Measurements from ENCODE around the gene CRYGN. TPM values are rescaled to one million over a fixed set of nuclear protein-coding genes. Genes with fewer than 3 reads are reported as not detected.

CRYGN gene
- total RNA-seq, 1 donor from 2014 or later = not detected

DNA sequence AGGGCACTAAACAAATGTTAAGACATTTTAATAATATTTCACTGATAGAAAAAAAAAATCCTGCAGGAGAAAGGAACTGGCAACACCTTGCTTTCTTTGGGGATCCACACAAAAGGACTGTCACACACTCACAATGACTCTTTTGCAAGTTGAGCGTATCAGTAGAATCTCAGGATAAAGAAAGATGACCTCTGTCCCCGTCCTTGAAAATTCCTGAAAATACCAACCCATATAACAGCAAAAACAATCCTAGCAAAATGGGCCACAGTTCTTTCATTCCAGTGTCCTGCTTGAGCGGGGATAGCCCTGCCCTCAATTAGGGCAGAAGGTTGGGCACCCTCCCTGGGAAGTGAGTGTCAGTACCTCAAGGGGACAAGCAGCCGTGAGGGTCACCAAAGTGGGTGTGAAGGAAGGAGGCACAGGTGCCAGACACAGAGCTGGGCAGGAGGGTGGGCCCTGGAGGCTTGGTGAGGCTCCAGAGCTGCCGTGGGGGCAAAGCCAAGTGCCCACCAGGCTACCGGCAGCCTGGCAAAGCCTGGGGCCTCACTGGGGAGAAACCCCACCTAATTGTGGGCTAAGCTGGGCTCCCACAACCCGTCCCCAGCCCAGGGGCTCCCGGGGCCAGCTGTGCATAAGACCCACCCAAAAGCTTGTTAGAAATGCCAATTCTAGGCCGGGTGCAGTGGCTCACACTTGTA lies 32.9 kb downstream of the CRYGN start:
- DNase-seq (ENCODE audit: low spot score) = no peak

DNA sequence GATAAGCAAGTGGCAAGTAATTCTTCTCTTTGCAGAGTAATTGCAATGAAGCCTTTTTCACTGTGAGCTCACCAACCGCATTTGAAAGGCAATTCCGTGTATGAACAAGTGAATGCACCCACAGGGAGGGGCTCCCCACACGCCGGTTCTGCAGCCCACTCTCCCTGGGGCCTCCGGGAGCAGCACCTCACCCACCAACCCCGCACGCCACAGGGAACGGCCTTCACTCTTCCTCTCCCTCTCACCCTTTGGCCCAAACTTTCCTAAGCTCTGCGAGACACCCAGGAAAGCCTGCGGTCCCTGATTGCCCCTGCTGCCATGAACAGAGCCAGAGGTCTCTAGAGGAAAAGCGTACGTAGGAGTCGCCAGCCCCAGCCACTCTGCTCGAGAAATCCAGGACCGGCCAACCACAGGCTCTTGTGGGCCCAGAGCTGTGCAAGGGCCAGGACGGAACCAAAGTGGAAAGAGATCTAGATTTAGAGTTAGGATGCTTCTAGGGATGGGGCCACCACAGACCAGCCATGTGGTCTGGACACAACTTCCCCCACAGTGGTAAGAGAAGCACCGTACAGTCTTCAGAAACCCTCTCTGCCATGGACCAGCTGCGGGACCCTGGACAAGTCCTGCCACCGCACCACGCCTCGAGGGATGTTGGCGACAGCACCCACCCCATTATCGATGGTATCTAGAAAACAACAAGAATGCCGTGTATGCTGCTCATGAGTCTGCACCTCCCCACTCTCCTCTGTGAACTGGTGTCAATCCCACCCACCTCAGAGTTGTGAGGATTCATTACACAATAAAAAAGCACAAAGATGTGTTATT lies 33.7 kb downstream of the CRYGN start:
- DNase-seq (ENCODE audit: low spot score) = no peak

DNA sequence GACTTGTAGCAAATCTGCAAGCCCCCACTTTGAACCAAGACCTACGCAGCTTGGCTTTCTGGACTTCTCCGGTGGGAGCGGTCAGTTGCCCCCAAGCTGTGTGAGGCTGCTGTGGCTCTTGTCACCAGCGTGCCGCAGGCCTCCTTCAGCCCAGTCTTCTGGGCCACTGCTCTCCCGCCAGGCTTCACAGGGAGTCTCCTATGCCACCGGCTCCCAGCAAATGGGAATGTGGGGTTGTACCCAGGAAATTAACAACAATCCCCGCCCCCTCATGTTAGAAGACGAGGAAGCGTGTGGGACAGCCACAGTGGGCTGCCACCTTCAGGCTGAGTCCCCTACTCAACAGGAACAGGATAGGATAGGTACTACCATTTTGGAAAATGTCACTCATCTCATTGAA lies 34.4 kb downstream of the CRYGN start:
- DNase-seq (ENCODE audit: low spot score) = no peak

DNA sequence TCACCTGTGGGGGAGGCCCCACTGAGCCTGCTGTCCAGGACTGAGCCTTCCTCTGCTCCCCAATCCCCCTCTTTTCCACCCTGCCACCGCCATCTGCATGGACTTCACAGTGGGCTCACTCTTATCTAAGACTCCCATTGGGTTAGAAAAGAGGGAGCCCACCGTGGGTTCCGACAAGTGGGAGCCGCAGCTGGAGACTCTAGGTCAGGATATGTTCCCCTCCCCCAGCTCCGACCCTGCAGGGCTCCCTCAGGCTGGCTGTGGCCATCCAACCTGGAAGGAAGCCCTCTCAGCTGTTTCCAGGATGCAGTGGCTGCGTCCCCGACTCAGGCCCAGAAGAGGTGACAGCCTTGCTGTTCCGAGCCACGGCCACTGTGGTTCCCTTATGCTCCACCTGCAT lies 34.9 kb downstream of the CRYGN start:
- no peak for DNase-seq (ENCODE audit: low spot score)

DNA sequence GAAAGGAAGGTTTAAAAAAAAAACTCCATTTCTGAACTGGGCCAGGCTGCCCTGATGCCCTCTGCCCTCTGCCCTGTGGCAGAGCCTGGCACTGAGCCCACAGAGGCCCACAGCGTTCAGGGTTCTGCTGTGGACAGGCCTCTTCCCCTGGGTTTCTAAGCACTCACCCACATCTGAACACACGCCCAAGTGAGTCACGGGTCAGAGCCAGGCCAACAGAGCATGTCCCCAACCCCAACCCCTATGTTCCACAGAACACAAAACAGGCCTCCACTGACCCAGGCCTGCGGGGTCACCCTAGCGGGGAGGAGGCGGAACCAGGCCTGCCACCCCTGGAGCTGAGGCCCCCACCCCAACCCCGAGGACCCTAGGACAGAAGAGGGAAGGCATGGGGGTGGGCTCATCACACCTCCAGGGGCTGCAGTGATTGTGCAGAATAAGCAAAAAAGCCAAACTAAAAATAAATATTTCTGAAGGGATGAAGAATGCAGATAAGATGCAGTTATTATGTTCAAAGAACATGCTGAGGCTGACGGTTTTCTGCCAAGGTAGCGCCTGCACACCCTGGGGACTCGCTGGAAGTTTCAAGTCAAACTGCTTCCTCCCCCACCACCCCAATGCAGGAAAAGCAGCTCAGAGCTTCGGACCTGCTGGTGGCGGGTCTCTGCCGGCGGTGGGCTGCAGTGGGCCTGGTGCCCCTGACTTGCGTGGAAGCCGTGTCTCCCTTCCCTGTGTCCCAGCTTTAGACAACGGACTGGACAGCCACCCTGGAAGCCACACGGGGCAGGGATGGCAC lies 35.5 kb downstream of the CRYGN start:
- DNase-seq (ENCODE audit: low spot score) = no peak

DNA sequence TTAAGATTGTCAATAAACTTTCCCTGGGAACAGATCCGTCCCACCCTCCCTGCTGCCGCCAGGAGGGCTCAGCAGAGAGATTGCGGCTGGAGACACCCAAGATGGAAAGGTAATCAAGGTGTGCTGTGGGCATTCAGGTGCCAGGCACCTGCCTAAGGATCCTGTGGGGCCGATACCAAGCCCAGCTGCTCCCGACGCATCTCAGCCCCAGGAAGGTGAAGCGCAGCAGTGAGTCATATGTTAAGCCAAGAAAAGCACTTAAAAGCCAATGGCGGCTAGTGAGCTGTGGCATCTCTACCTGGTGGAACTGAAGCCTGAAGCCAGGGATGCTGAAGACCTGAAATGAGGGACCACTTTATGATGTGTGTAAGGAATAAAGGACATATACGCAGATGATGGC lies 36.2 kb downstream of the CRYGN start:
- no peak for DNase-seq (ENCODE audit: low spot score)

DNA sequence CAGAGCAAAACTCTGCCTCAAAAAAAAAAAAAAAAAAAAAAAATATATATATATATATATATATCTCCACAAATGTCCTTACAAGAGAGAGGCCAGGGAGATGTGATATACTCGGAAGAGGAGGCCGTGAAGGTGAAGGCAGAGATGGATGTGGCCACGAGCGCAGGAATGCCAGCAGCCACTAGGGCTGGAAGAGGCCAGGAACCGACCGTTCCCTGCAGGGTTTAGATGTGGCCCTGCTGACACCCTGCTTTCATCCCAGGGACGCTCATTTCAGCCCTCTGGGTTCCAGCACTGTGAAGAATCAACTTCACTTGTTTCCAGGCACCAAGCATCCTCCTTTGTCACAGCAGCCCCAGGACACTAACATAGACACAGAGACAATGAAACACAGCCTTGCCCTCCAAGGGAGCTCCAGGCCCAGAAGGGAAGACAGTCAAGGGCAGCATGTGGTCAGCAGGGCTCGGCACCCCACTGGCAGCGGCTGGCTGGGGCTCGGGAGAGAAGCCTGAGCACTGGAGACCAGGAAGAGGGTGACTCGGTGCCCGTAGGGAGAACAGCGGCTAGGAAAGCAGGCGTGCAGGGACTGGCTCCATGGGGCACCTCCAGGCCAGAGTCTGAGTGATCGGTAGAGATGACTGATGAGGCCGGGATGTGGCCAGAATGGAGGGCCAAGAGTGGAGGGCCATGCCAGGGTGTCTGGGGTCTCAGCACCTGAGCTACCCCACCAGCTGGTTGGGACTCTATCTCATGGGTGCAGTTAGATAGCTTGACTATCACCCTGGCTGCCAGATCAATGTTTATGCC lies 37.7 kb downstream of the CRYGN start:
- DNase-seq (ENCODE audit: low spot score) = no peak

DNA sequence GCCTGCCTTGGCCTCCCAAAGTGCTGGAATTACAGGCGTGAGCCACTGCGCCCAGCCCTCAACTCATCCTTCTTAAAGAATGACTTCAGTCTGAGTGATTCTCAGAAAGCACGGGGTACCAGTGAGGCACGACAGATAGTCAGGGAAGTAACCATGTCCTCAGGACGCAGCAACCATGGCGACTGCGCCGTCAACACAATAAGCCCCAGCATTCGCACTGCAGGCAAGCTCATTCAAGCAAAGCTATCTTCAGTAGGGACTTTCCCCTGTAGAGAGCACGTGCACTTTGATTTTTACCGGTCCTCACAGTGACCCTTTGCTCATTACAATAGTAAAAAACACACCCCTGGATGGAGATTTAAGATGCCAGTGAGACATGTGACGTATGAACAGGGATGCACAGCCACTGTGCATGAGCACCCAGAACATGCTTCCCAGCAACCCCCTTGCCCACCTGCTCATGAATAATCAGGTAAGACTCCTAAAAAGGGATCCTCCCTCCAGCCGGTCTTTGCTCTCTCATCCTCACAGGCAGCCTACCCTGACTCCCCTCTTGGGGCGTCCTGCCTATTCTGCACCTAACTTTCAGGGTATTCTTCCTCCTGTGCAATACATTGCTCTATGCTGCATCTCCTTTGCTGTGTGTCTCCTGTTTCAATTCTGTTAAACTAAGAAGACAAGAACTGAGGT lies 39.2 kb downstream of the CRYGN start:
- DNase-seq (ENCODE audit: low spot score) = no peak

DNA sequence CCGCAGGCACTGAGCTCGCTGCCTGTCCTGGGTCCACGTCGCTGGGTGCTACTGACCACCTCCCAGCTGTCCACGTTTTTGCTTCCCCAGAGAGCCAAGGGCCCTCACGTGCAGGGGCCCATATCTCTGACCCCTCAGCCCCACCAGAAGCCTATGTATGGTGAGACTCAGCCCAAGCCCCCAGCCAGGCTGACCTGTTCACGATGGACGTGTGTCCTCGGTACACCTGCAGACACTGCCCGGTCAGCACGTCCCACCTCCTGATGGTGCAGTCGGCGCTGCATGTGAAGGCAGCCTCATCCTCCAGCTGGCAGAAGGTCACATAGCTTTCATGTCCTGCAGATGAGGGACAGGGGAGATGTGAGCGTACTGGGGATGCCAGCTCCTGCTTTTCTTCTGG lies 40.0 kb downstream of the CRYGN start:
- DNase-seq (ENCODE audit: low spot score) = no peak

DNA sequence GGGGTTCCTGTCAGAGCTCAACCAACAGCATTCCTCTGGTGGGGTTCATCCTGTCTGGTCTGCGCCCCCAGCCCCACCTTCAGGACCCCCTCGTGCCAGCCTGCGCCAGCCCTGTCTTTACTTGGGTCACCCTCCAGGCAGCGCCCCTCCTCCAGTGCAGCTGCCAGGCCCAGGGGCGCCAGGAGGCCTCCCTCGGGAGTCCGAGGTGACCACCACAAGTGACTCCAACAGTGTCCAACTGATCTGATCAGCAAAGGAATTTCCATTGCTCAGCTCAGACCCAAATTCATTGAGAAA lies 40.7 kb downstream of the CRYGN start:
- no peak for DNase-seq (ENCODE audit: low spot score)

DNA sequence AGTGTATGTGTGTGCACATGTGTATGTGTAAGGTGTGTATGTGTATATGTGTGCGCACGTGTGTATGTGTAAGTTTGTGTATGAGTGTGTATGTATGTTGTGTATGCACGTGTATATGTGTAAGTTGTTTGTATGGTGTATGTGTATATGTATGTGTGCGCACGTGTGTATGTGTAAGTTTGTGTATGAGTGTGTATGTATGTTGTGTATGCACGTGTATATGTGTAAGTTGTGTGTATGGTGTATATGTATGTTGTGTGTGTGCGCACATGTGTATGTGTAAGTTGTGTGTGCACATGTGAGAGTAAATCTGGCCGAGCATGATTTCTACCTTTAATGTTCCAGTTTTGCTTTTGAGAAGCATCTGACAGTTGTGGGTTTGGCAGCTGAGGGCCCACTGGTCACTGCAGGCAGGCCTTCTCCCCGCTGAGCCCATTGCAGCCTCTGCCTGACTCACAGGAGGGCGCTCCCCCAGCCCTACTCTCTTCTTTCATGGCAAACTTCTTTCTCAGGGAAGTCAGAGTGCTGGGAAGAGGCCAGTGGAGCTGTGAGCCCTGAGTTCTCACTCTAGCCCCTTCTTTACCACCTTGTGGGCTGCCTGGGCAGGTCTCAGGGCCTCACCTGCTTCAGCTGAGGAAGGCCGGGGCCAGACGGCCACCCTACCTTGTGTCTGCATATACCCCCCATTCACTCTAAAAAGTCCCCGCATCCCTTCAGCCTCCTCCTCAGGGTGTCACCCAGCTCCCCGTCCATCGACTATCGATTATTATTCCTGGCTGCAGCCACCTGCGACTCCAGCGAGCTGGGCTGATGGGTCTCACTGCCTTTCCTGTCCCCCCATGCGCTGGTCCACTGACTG lies 41.3 kb downstream of the CRYGN start:
- DNase-seq (ENCODE audit: low spot score) = no peak

DNA sequence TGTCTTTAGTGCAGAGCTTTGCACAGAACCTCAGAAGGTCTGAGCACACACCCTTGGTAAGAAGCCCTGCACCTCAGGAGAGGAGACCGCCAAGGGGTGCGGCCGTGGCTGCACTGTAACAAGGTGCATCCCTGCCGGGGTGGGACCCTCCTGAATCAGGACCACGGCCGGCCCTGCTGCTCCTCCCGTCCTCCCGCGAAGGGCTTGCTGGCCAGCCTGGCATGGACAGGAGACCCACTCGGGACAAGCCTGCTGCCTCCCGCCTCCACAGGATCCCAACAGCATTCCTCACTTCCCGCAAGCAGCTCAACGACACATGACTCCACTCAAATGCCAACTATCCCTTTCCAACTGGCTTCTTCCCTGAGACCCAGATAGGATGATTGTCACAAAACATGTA lies 42.9 kb downstream of the CRYGN start:
- DNase-seq (ENCODE audit: low spot score) = no peak

DNA sequence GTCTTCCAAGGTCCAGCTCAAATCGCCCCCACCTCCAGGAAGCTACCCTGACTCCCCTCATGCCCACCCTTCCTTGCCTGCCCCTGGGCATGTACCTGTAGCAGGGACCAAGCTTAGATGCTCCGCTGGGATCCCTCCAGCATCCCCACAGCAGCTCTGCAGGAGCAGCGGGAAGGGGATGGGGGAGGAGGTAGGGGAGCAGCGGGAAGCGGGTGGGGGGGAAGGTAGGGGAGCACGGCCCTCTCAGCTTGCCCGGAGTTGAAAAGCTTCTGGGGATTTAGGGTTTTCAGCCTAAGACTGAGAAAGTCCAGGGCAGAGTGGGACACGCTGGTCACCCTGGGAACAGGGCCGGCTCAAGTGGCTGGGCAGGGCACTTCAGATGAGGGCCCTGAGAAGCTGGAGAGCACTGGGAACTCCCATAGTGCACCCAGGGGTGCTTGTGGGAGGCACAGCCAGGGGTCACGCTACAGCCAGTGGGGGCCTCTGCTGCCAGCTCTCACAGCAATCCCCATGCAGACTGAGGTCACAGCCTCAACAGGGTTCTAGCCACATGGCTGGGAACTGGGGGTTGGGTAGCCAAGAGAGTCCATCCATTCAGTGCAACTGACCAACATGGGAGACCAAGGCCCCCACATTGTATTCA lies 43.5 kb downstream of the CRYGN start:
- no peak for DNase-seq (ENCODE audit: low spot score)

DNA sequence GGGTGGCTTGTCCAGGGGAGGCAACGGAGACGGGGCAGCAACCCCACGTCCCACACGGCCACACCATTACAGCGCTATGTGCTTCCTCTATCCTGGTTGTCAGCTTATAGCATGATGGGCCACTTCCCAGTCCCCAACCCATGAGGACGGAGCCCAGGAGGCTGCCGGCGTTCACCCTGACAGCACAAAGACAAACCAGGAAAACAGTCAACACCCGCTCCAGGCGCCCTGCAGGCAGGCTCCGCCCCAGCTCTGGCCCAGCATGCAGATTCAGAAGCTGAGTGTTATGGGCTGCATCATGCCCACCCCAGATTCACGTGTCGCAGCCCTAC lies 44.9 kb downstream of the CRYGN start:
- DNase-seq (ENCODE audit: low spot score) = no peak

DNA sequence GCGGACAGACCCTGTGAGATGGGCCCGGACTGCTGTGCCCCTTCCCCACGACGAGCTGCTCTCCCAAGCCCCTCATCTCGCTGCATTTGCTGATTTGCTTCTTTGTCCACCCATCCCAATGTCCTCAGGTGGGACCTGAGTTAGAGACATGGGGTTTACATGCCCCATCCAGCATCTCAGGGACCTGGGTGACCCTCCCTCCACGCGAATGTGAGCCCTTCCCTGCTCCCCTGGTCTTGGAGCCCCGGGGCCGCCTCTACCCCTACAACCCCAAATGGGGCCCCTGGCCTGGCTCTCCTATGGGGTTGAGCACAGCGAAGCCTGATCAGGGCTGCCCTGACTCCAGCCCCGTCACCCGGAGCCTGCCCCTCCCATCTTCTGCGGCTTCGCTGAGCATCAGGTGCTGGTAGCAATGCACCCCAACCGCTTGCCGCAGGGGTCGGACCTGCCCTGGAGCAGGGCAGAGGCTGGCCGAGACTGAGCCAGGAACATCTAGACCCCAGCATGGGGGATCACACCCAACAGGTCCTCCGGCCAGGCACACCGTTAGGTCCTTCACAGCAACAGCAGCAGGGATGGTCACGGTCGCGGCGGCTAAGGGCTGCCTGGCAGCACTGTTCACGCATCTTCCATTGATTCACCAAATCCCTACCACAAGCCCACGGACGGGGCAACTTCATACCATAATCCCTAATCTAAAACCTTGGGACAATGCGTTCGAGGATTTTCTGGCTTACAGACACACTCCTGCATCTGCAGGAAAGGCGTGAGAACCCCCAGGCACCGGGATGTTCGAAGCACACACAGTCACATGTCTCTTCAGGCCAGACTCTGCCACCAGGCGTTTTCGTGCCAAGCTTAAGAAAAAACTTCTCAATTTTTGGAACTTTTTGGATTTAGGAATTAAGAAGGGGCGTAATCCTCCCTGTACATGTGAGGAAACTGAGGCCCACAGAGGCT lies 45.6 kb downstream of the CRYGN start:
- DNase-seq (ENCODE audit: low spot score) = no peak

DNA sequence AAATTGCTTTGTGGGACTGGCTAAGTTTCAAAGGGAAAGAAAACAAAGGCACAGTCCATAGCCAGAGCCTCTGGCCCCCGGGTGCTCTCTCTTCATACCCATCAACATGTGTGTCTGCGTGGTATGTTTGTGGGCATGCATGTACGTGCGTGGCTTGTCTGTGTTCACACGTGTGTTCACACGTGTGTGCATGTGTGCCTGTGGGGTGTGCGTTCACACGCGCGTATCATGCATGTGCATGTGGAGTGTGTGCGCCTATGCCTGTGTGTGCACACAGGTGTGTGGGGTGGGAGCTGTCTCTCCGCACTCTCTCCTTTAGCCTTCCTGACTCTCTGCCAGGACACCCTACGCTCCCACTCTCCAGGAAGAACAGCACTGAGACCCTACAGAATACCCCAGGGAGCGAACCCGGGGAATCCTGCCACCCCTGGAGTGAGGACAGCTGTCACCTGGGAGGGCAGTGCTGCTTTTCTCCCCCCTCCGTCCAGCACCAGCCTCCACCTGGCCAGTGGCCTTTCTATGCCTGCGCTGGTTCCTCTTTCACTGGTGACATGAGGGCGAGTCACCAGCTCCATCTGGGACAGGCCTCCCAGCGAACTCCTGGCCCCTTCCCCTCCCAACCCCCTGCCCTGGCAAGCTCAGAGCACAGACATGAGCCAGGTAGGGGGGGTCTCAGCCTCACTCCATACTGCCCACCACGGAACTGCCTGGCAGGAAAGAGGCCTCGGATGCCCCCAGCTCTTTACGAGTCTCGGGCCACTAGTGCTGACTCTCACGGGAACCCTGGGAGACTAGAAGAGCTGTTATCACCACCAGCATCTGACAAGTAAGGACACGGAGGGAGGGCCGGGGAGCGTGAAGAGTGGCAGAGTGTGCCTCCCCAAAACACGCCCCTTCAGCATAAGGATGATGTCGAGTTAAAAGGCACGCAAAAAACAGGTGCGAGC lies 46.6 kb downstream of the CRYGN start:
- DNase-seq (ENCODE audit: low spot score) = no peak

DNA sequence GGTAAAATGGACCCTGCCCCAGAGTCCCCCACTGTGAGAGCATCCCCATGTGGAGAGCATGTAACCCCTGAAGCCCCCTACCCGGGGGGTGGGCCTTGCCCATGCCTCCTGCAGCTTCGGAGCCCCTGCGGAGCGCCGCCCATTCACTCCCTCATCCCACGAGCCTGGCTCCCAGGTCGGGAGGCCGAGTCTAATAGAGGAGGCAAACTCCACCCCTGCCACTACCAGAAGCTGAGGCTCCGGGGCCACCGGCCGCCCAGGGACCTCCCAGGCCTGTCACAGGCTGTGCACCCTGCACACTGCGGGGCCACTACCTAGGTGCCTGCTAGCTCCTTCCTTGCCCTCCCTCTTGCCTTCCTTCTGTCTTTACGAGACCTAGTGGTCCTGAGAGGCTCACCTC lies 47.5 kb downstream of the CRYGN start:
- no peak for DNase-seq (ENCODE audit: low spot score)

DNA sequence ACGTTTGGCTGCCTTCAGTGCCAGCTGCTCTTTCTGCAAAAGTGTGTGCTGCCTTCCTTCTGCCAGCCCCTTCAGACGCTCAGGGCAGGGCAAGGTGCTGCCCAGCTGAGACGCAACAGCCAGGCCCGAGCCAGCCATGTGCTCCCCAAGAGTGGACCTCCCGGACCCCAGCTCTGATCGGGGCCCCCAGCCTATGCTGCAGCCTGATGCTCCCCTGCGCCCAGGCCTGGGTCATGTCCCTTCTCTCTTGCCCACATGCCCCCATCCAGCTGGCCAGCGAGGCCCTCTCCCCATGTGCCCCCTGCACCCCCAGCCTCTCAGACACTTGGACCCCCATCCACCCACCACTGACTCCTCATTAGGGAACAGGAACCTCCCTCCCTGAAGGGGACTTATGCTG lies 47.9 kb downstream of the CRYGN start:
- no peak for DNase-seq (ENCODE audit: low spot score)

All from ureter (tissue), 1 donor.